Kidney epithelial cell (primary cell): ENCODE results near the gene CEP295NL. TPM values are rescaled to one million over a fixed set of nuclear protein-coding genes. Genes with fewer than 3 reads are reported as not detected.

Source experiments
- DNase-seq: peaks from one replicate; pipeline ENCODE4 v3.0.0-alpha.2; 2010; ENCODE audit warnings: low read depth
- H3K27me3 ChIP-seq: 2 replicates; pipeline ENCODE4 v1.6.0; 2011; ENCODE audit warnings: low read length; ENCODE audit not compliant: control insufficient read depth, insufficient read depth
- H3K36me3 ChIP-seq: 2 replicates; pipeline ENCODE4 v1.5.1; 2011; ENCODE audit warnings: low read length; ENCODE audit not compliant: control insufficient read depth, insufficient read depth
- H3K4me3 ChIP-seq: 2 replicates; pipeline ENCODE4 v1.5.1; 2011; ENCODE audit warnings: low read depth, mild to moderate bottlenecking, control low read depth, low read length
- CTCF ChIP-seq: IDR thresholded peaks from 2 replicates; pipeline ENCODE4 v1.5.1; 2011; ENCODE audit warnings: mild to moderate bottlenecking, moderate library complexity, low read length, control low read depth, inconsistent platforms; ENCODE audit not compliant: insufficient read depth, poor library complexity, severe bottlenecking
- total RNA-seq: library from RNA; depleted of rRNA; stranded (reverse); fragments of >200 nt; gene quantifications from 2 replicates; pipeline ENCODE4 v1.2.3, GENCODE V29; 2015

Gene CEP295NL
- total RNA-seq, 1 donor from 2014 or later: 0.63 TPM

- H3K4me3 ChIP-seq: no peak overlapping the region
- TF ChIP-seq CTCF: no peak
- no peak for DNase-seq
Measured at GRCh38 chr17:78854508-78854907, 48.5 kb downstream of the CEP295NL start.

GRCh38 chr17:78853926-78854394, 49.0 kb downstream of the CEP295NL start:
- TF ChIP-seq CTCF: no peak
- Histone ChIP-seq H3K4me3 (no peak overlapping the region), H3K27me3 (no peaks in the 10 kb centered on the region), H3K36me3 (peaks cover 1% of the 10 kb centered on the region)
- no peak for DNase-seq

More at GRCh38 chr17:78854508-78854907, 48.5 kb downstream of the CEP295NL start:
- H3K36me3 ChIP-seq: peaks cover 1% of the 10 kb centered on the region
- no peaks in the 10 kb centered on the region for H3K27me3 ChIP-seq

GRCh38 chr17:78852709-78853121, 50.3 kb downstream of the CEP295NL start:
- H3K4me3 ChIP-seq: no peak overlapping the region
- no peaks in the 10 kb centered on the region for H3K27me3 ChIP-seq
- H3K36me3 ChIP-seq: peaks cover 1% of the 10 kb centered on the region
- no peak for DNase-seq
- no peak for TF ChIP-seq CTCF

- no peak for DNase-seq
- H3K36me3 ChIP-seq: no peaks in the 10 kb centered on the region
Measured at GRCh38 chr17:78849026-78849425, 54.0 kb downstream of the CEP295NL start.

GRCh38 chr17:78847052-78847451, 55.9 kb downstream of the CEP295NL start:
- TF ChIP-seq CTCF: no peak
- H3K36me3 ChIP-seq: no peaks in the 10 kb centered on the region
- no peak overlapping the region for H3K4me3 ChIP-seq
- DNase-seq: no peak
- H3K27me3 ChIP-seq: no peaks in the 10 kb centered on the region

More at GRCh38 chr17:78849026-78849425, 54.0 kb downstream of the CEP295NL start:
- Histone ChIP-seq H3K4me3 (no peak overlapping the region), H3K27me3 (no peaks in the 10 kb centered on the region)
- no peak for TF ChIP-seq CTCF

- Histone ChIP-seq H3K4me3 (no peak overlapping the region), H3K27me3 (no peaks in the 10 kb centered on the region), H3K36me3 (no peaks in the 10 kb centered on the region)
- TF ChIP-seq CTCF: no peak
- DNase-seq: no peak
Measured at GRCh38 chr17:78844301-78845005, 58.5 kb downstream of the CEP295NL start.
